IPS DF 4.7 (cell line): Measurements from ENCODE around the gene INSL3.
"Not testable (repeated sequence)": the region's sequence is repeated elsewhere in the genome, so short reads cannot be mapped to it uniquely, and the experiment has no call there.

Experiments used
- DNase-seq: peaks from one replicate; pipeline ENCODE4 v3.0.0-alpha.2; 2013; ENCODE audit warnings: low spot score; ENCODE audit errors: extremely low read depth

Gene INSL3

DNA sequence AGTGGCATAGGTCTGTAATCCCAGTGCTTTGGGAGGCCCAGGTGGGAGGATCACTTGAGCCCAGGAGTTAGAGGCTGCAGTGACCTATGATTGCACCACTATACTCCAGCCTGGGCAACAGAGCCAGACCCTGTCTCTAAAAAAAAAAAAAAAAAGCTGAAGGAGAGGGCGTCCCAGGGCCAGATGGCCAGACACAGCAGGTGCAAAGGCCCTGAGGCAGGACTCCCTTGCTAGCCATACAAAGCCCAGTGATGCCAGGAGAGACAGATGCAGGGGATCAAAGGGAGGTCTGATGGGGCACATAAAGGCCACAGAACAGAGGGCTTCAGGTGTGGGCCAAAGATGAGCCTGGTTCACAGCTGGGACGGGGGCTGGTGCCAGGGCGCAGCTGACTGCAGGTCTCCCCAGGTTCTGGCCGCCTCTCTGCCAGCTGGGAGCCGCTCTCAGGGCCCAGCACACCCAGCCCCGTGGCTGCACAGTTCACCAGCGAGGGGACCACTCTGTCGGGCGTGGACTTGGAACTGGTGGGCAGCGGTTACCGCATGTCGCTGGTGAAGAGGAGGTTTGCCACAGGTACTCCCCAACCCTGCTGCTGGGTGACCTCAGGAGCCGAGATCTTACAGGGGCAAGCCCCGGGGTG lies 33.9 kb downstream of the INSL3 start:
- DNase-seq, result no peak

DNA sequence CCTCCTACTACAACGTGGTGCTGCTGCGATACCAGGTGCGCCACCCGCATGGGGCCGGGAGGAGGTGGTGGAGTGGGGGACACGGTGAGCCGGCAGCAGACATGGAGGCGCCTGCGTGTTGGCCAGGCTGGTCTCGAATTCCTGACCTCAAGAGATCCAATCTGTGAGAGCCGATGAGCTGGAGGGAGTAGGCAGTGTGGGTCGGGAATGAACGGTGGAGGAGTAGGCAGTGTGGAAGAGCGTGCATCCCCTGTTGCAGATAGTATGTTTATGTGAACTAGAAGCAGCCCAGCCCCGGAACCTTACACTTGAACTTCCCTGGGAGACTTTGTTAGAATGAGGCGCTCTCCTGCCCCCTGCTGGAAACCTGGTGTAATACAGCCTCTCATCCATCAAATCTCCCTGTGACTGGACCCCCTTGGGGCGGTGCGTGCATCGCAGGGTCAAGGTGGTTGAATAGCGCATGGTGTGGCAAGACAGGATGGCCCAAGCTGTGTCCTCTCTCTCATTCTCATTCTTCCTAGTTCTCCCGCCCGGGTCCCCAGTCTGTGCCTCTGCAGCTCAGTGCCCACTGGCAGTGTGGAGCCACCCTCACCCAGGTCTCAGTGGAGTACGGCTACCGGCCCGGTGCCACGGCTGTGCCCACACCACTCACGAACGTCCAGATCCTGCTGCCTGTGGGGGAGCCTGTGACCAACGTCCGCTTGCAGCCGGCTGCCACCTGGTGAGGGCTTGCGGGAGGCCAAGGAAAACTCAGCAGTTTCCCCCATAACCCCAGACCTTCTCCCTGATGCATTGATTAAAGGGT lies 36.9 kb downstream of the INSL3 start:
- DNase-seq, result no peak

DNA sequence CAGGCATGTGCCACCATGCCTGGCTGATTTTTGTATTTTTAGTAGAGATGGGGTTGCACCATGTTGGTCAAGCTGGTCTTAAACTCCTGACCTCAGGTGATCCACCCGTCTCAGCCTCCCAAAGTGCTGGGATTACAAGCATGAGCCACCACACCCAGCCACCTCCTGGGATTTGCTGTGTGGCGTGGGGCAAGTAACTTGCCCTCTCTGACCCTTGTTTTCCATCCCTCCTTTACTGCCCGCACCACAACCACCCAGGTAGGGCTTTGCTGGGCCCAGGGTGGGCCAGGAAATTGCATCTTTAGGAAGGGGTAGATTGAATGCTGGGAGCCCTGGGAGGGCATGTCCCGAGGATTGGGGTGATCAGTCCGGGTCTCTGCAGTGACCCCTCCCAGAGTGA lies 37.6 kb downstream of the INSL3 start:
- DNase-seq, result not testable (repeated sequence)

DNA sequence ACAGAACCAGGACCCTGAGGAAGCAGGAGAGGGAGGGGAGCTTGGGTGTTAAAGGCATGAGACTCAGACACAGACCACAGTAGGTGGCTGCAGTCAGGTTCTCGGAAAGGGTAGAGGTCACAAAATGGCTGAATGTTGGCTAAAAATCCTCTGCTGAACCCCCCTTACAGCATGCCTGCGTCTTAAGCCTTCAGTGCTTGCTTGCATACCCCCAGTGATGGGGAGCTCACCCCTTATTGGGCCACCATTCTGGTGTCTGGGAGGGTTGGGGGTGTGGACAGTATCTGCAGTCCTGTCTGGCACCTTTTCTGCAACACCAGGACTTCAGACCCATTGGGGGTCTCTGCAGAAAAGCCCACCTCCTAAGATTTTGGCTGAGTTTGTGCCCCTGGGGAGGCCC lies 40.5 kb downstream of the INSL3 start:
- DNase-seq, result no peak

DNA sequence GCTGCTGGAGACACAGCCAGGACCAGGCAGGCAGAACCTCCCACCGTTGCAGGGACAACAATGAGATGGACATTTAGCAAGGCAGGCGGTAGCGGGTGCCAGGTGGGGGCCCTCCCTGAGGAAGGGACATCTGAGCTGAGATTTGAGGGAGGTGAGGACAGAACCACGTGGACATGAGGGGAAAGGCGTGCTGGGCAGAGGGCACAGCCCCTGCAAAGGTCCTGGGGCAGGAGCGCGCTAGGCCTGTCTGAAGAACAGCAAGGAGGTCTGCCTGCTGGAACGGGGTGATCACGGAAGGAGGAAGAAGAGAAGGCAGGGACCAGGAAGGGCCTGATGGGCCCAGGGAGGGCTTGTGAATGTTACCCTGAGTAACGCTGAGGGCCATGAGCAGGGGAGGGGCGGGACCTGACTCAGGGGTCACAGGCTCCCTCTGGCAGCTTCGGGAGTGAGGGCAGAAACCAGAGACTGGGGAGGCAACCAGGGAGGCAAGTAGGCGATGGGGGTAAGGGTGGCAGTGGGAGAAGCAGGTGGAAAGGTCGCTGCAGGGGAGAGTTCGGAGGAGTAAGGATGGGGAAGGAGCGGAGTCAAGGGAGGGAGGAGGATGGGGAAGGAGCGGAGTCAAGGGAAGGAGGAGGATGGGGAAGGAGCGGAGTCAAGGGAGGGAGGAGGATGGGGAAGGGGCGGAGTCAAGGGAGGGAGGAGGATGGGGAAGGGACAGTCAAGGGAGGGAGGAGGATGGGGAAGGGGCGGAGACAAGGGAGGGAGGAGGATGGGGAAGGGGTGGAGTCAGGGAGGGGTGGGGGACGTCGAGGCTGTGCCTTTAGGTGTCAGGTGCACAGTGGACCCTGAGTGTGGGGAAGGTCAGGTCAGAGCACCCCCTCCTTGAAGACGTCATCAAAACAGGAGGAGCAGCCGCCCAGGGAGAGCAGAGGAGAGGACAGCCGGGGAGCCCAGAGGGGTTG lies 42.1 kb downstream of the INSL3 start:
- no peak for DNase-seq

DNA sequence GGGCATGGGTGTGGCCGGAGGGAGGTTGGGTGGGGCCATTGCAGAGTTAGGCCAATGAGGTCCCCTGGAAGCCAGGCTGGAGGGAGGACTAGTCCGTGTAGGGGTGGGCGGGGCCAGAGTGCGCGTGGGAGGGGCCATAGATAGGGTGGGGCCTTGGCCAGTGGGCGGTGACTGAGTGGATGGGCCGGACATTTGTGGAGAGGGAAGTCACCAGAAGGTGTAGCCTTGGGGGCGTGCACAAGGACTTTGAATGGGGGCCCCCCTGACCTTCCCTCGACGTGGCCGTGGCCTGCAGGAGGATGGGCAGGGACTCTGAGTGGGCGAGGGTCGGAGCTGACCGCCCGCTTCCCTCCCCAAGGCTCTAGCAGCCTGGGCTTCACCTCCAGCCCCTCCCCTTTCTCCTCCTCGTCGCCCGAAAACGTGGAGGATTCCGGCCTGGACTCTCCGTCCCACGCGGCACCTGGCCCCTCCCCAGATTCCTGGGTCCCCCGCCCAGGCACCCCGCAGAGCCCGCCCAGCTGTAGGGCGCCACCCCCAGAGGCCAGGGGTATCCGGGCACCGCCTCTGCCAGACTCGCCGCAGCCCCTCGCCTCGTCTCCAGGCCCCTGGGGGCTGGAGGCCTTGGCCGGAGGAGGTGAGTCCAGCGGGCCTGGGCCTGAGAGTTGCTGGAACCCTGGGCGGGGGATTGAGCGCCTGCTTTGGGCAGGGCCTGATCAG lies 42.9 kb downstream of the INSL3 start:
- no peak for DNase-seq

DNA sequence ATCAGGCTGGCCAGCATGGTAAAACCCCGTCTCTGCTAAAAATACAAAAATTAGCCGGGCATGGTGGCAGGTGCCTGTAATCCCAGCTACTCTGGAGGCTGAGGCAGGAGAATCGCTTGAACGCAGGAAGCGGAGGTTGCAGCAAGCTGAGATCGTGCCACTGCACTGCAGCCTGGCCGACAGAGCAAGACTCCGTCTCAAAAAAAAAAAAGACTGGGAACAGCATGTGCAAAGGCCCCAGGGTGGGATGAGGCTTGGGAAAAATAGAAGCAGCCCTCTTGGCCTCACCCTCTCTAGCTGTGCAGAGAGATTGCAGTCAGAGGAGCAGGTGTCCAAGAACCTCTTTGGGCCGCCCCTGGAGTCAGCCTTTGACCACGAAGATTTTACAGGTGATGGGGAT lies 43.5 kb downstream of the INSL3 start:
- not testable (repeated sequence) for DNase-seq

DNA sequence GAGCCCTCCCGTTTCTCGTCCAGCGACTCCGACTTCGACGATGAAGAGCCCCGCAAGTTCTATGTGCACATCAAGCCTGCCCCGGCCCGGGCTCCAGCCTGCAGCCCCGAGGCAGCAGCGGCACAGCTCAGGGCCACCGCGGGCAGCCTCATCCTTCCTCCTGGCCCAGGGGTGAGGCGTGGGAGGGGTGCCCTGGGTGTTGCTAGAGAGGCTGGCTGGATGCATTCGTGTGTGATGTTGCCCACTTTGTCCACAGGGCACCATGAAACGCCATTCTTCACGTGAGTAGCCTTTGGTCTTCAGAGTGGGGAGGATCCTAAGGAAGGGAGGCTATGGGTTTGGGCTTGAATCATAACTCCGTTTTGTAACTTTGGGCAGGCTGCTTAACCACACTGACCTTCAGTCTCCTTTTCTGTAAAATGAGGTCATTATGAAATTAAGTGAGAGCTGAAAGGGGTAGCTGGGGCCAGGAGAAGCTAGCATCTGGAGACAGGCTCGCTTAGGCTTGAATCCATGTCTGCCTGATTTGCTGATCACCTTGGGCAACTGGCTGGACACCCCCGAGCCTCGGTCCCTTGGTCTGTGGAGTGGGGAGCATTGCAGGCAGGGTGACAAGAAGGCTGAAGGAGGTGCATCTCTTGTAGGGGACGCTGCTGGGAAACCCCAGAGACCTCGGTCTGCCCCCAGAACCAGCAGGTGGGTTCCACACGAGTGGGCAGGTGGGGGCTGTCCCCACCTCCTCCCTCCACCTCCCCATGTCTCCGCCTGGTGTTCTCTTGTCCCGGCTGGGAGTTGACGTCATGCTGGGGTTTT lies 45.1 kb downstream of the INSL3 start:
- DNase-seq, result no peak

DNA sequence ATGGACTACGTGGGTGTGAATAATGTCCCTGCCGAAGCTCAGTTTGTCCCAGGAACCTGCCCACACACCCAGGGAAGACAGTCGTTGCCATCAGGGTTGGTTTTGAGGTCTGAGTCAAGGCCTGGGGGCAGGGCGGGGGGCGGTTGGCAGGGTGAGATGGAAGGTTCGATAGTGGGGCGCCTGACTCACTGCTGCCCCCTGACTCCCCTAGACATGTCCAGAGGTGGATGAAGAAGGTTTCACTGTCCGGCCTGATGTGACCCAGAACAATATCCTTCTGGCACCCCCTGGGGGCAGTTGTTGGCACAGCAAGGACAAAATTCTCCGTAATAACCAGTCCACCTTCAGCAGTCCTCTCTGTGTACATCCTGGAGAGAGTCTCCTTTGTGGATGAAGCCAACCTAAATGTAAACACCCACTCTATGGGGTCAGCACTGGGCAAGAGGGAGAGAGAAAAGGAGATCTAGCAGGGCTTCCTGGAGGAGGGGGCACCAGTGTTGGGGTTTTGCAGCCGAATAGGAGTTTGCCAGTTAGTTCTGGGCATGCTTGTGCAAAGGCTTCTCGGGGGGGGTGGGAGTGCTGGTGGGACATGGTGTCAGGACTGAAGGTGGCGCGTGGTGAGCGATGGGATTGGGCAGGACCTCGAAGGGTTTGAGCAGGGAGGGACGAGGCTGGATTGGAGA lies 45.9 kb downstream of the INSL3 start:
- DNase-seq, result no peak

DNA sequence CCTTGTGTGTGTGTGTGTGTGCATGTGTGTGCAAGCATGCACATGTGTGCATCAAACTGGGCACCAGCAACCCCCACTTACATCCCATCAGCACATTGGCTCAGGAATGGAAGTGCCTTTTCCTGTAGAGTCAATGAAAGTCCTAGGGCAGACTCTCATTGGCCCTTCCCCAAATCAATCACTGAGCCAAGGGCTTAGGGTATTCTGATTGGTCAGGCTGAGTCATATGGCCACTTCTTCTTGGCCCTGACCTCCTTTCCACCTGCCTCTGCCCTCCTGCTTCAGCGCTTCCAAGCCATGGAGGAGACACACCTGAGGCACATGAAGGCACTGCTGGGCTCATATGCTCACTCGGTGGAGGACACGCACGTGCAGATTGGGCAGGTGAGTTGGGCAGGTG lies 49.1 kb downstream of the INSL3 start:
- DNase-seq, result no peak

DNA sequence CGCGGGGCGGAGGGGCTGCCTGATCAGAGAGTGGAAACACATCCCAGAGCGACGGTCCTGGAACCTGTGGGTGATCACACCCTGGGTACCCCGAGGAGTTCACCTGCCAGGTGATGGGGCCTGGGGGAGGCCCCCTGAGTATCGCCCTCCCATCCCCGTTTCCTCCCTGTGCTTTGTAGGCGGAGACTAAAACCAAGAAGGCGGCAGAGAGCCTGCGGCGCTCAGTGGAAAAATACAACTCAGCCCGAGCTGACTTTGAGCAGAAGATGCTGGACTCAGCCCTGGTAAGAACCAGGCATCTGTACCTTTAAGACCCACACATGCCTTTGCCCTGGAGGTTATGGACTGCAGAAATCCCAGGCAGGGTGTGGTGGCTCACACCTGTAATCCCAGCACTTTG lies 50.7 kb downstream of the INSL3 start:
- DNase-seq, result no peak

DNA sequence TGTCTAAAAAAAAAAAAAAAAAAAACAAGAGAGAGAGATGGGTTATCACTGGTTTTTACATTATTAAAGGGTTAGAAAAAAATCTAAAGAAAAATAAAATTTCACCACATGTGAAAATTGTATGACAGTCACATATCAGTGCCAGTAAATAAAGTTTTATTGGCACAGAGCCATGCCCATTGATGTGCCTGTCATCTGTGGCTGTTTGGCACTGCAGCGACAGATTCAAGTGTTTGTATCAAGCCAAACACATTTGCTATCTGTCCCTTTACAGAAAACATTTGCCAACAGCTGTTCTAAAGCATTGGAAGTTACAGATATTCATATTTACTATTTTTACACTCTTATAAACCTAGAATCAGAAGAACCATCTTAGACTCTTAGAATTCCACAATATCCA lies 53.8 kb downstream of the INSL3 start:
- no peak for DNase-seq

DNA sequence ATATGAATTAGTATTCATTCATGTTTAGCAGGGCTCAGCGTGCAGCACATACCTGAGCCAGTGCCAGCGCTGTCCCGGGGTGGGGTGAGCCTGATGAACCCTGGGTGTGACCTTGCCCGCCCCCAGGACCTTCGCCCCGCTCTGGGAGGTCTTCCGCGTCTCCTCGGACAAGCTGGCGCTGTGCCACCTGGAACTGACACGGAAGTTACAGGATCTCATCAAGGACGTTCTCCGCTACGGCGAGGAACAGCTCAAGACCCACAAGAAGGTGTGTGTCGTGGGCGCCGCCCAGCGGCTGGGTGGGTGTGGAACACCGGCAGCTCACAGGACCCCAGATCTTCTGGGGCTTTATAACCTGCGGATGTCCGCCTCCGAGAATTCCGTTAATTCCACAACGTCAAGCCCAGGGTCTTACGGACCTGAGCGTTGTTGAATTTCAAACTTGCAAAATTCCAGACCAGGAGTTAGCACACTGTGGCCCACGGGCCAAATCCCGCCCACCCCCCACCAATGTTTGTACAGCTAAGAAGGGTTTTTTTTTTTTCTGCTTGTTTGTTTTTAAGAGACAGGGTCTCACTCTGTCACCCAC lies 54.7 kb downstream of the INSL3 start:
- DNase-seq, result no peak
